ENCODE measurements around the gene ATG7.

ATG7 gene

DNA sequence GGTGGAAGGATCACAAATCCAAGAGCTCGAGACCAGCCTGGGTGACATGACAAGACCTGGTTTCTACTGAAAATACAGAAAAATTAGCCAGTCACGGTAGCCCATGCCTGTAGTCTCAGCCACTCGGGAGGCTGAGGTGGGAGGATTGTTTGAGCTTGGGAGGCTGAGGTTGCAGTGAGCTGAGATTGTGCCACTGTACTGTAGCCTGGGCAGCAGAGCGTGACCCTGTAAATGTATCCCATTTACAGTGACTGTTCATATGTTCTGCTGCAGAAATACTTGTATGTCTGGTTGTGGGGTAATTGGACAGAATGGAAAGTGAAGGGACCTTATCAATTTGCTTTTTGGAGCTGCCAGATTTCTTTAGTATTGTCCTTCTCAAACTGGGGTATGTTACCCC, 24.9 kb downstream of the ATG7 start:
- H3K27ac Mint-ChIP-seq: no peak overlapping the region
- no peak for DNase-seq
- H3K27me3 Mint-ChIP-seq: no peaks in the 10 kb centered on the region
- no peak for ATAC-seq (replicated peaks)
- H3K4me1 Mint-ChIP-seq: peaks cover 2 to 13% of the 10 kb centered on the region in 2 donors
- no peaks in the 10 kb centered on the region for H3K9me3 Mint-ChIP-seq
- peaks cover 36 to 58% of the 10 kb centered on the region in 2 donors for H3K36me3 Mint-ChIP-seq
- H3K4me3 Mint-ChIP-seq: no peak overlapping the region

DNA sequence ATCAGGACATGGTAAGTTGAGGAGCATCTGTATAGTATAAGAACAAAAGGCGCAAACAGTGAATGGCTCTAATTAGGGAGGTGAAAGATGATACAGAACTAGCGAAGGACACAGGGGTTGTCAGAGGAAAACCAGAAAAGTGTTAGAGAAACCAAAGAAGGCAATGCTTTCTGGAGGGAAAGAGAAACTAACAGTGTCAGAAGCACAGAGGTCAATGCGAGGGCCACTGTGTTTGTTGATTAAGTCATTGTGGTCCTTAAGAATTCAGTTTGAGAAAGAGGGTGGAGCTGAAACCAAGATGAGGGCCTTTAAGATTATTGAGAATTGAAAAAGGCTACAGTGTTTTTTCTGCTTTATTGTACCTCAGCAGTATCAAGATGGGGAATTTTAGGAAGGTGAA, 28.8 kb downstream of the ATG7 start:
- peaks cover 1 to 6% of the 10 kb centered on the region in 2 donors for H3K9me3 Mint-ChIP-seq
- peaks cover 51 to 79% of the 10 kb centered on the region in 2 donors for H3K36me3 Mint-ChIP-seq
- H3K27ac Mint-ChIP-seq: no peak overlapping the region
- DNase-seq (no peak), ATAC-seq (replicated peaks) (no peak)
- peaks cover 12 to 21% of the 10 kb centered on the region in 2 donors for H3K4me1 Mint-ChIP-seq
- no peaks in the 10 kb centered on the region for H3K27me3 Mint-ChIP-seq
- no peak overlapping the region for H3K4me3 Mint-ChIP-seq

DNA sequence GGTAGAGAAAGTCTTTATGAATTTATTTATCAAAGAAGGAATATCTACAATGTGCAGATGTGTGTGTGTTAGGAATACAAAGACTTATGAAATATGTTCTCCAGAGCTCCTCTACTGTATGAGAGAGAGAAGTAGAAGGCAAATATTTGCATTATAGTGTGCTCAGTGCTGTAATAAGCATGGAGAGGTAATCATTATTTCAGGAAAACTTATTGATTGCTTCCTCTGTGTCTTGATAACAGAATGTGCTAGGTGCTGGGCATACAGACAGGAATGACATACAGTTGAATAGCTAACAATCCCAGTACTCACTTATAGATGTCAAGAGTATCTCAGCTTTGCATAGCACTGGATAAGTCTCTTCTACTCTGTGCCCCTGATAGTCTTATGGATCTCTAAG, 30.2 kb downstream of the ATG7 start:
- DNase-seq: no peak
- H3K36me3 Mint-ChIP-seq: peaks cover 51 to 79% of the 10 kb centered on the region in 2 donors
- peaks cover 1 to 6% of the 10 kb centered on the region in 2 donors for H3K9me3 Mint-ChIP-seq
- no peaks in the 10 kb centered on the region for H3K27me3 Mint-ChIP-seq
- no peak for ATAC-seq (replicated peaks)
- H3K27ac Mint-ChIP-seq: no peak overlapping the region
- peaks cover 9 to 24% of the 10 kb centered on the region in 2 donors for H3K4me1 Mint-ChIP-seq
- H3K4me3 Mint-ChIP-seq: no peak overlapping the region

DNA sequence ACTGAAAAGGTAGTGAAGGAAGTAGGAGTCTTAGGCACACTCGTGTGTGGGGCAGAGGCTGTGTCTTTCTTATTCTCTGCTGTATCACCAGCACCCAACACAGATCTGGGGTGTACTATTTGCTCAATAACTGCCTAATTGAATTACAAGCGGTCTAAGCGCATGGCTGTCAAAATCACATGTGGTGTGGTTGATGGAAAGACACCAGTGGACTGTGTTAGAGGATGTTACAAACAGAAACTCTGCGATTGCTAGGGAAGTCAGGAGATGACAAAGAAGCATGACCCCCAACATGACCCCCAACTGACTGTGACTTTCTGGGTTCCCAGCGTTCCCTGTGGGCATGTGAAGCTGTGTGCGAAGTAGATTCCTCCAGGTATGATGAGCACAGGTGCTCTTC, 32.0 kb downstream of the ATG7 start:
- H3K4me1 Mint-ChIP-seq: peaks cover 9 to 24% of the 10 kb centered on the region in 2 donors
- no peak for ATAC-seq (replicated peaks)
- peaks cover 53 to 80% of the 10 kb centered on the region in 2 donors for H3K36me3 Mint-ChIP-seq
- H3K27me3 Mint-ChIP-seq: no peaks in the 10 kb centered on the region
- no peak overlapping the region for H3K27ac Mint-ChIP-seq
- no peak for DNase-seq
- H3K9me3 Mint-ChIP-seq: peaks cover 1 to 6% of the 10 kb centered on the region in 2 donors
- H3K4me3 Mint-ChIP-seq: no peak overlapping the region

DNA sequence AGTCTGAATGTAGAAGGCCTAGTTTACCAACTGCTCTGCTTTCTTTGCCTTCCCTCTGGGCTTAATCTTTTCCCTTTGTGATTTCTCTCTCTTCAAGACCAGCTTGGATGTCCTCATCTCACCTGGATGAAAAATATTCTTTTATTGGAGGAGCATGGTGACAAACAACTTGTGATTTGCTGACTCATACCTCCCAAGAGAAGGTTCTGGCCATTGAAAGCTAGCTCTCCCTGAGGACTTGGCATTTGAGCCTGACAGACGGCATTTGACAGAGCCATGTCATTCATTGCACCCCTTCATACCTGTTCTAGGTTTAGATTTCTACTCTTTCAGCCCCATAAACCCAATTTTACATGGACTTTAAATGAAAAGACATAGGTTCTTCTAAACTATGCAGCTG, 33.3 kb downstream of the ATG7 start:
- H3K27ac Mint-ChIP-seq: peak overlapping the region; percentile 82
- H3K9me3 Mint-ChIP-seq: peaks cover 1 to 6% of the 10 kb centered on the region in 2 donors
- ATAC-seq (replicated peaks) (peak; percentile 45 to 63), DNase-seq (no peak)
- H3K27me3 Mint-ChIP-seq: no peaks in the 10 kb centered on the region
- H3K4me3 Mint-ChIP-seq: no peak overlapping the region
- H3K36me3 Mint-ChIP-seq: peaks cover 51 to 76% of the 10 kb centered on the region in 2 donors
- peaks cover 9 to 24% of the 10 kb centered on the region in 2 donors for H3K4me1 Mint-ChIP-seq

DNA sequence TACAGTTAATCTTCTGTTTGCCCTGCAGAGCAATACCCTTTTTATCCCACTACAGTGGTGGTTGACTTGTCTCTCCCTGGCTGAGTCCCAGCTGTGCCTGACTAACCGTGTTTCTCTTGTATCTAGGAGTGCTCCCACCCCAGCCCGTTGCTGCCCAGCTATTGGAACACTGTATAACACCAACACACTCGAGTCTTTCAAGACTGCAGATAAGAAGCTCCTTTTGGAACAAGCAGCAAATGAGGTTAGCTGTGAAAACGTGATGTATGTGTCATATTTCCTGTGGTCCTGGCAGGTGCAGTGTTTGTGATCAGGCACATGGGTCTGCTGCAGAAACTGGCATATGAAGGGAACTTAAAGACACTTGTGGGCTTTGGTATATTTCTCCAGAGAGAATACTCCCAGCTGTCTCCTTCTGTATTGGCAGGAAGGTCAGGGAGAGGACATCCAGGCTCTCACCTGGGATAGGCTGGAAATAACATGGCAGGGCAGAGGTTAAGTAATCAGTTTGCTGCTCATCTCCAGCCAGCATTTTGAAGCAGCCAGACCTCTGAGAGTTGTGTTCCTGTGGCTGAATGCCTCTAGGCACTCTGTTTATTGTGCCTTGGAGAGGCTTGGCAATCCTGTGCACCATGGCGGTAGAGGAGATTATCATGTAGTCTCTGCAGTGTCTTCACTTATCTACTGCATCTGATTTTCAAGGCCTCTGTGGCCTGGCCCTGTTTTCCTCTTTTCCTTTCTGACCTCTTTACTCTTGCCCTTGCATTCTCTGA, 34.8 kb downstream of the ATG7 start:
- Mint-ChIP-seq H3K4me1 (peaks cover 9 to 24% of the 10 kb centered on the region in 2 donors), H3K36me3 (peaks cover 44 to 73% of the 10 kb centered on the region in 2 donors), H3K4me3 (no peak overlapping the region), H3K9me3 (peaks cover 1 to 6% of the 10 kb centered on the region in 2 donors), H3K27me3 (no peaks in the 10 kb centered on the region), H3K27ac (no peak overlapping the region)
- no peak for DNase-seq
- no peak for ATAC-seq (replicated peaks)

DNA sequence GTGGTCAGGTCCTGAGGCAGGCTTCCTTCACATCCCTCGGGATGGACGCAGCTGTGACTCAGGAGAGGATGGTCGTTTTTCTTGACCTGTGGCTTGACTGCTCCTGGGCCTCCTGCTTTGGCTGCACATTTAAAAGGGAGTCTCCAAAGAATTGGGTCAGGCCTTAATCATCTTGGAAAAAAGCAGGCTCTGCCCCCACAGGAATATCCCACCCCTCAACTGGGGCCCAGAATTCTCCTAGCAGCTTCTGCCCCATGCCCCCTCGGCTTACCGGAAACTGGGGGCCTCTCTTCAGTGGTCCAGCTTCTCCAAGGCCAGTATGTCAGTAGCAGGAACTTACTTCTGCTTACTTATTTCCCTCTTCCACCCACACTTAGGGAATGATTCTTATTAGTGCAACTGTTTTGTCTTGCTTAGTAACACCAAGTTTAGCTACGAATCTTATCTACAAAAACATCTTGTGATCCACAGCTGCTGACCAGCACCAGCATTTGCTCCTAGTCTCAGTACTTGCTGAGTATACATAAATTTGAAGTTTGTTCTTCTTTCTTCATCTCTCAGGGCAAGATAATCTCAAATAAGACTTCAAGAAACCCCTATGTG, 35.7 kb downstream of the ATG7 start:
- no peak for ATAC-seq (replicated peaks)
- no peak for DNase-seq
- Mint-ChIP-seq H3K36me3 (peaks cover 49 to 69% of the 10 kb centered on the region in 2 donors), H3K27me3 (no peaks in the 10 kb centered on the region), H3K9me3 (peaks cover 1 to 6% of the 10 kb centered on the region in 2 donors), H3K27ac (no peak overlapping the region), H3K4me1 (peaks cover 9 to 24% of the 10 kb centered on the region in 2 donors), H3K4me3 (no peak overlapping the region)

DNA sequence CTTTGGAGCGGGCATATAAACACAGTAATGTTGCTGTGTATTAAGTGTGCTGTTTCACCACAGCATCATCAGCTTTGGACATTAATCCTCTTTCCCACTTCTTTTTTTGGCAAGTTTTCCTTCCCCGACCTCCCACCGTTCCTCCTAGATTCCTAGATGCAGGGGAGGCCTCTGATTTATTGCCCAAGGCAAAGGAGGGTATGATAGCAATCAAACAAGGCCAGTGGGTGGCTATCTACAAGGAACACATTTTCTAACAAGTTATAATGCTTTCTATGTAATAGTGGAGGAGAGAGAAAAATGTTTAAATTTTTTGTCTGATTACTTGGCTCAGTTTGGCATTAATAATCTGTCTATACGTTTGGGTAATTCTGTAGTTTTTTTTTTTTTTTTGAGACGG, 38.1 kb downstream of the ATG7 start:
- H3K36me3 Mint-ChIP-seq: peaks cover 50 to 73% of the 10 kb centered on the region in 2 donors
- DNase-seq (no peak), ATAC-seq (replicated peaks) (no peak)
- H3K27me3 Mint-ChIP-seq: no peaks in the 10 kb centered on the region
- H3K4me1 Mint-ChIP-seq: peaks cover 4 to 17% of the 10 kb centered on the region in 2 donors
- H3K9me3 Mint-ChIP-seq: peaks cover 0 to 2% of the 10 kb centered on the region in 2 donors
- H3K27ac Mint-ChIP-seq: no peak overlapping the region
- H3K4me3 Mint-ChIP-seq: no peak overlapping the region

DNA sequence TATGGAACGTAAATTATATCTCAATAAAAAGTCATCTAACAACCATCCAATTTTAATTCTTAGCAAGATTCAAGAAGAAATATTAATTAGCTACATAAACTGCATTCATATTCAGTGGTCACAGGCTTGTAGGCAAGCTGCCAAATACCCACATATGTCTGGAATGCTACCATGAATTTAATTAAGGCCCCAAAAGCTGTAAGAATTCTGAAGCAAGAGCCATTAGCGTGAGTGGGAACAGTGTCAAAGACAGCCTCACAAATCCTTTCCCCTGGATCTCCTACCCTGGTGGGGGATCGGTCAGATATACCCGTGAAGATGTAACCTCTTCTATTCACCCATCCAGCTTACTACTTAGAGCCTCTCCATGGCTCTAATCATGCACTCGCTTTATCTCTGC, 40.0 kb downstream of the ATG7 start:
- Mint-ChIP-seq H3K4me3 (no peak overlapping the region), H3K27ac (no peak overlapping the region), H3K36me3 (peaks cover 50 to 70% of the 10 kb centered on the region in 2 donors), H3K27me3 (no peaks in the 10 kb centered on the region), H3K9me3 (no peaks in the 10 kb centered on the region), H3K4me1 (no peaks in the 10 kb centered on the region)
- DNase-seq (no peak), ATAC-seq (replicated peaks) (no peak)

DNA sequence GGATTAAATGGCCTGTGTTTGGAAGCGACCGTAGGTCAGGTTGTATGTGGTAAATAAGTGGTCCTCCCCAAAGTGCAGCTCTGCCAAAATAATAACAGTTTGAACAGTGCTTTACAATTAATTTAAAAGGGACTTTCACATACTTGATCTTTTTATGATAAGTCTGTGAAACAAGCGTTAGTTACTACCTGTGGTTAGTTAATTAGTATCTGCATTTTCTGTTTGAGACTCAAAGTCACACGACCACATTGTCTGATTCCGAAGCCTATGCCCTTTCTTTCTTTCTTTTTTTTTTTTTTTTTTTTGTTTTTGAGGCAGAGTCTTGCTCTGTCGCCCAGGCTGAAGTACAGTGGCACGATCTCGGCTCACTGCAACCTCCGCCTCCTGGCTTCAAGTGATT, 45.1 kb downstream of the ATG7 start:
- Mint-ChIP-seq H3K27me3 (no peaks in the 10 kb centered on the region), H3K4me3 (no peak overlapping the region), H3K27ac (no peak overlapping the region), H3K4me1 (no peaks in the 10 kb centered on the region), H3K9me3 (no peaks in the 10 kb centered on the region), H3K36me3 (peaks cover 52 to 70% of the 10 kb centered on the region in 2 donors)
- DNase-seq (no peak), ATAC-seq (replicated peaks) (no peak)

DNA sequence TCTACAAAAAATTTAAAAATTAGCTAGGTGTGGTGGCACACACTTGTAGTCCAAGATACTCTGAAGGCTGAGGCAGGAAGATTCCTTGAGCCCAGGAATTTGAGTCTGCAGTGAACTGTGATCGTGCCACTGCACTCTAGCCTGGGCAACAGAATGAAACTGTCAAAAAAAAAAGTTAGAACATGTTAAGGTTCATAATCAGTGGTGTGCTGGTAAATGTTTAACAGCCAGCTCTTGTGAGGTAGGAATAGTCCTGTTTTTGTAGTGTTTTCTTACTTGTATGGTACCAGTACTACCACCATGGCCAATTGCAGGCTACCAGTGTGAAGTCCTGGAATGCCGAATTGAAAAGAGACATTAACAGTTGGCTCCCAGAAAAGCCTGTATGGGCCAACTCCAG, 50.7 kb downstream of the ATG7 start:
- Mint-ChIP-seq H3K4me1 (no peaks in the 10 kb centered on the region), H3K27ac (no peak overlapping the region), H3K4me3 (no peak overlapping the region), H3K9me3 (no peaks in the 10 kb centered on the region), H3K27me3 (no peaks in the 10 kb centered on the region), H3K36me3 (peaks cover 50 to 66% of the 10 kb centered on the region in 2 donors)
- no peak for ATAC-seq (replicated peaks)
- DNase-seq: no peak

DNA sequence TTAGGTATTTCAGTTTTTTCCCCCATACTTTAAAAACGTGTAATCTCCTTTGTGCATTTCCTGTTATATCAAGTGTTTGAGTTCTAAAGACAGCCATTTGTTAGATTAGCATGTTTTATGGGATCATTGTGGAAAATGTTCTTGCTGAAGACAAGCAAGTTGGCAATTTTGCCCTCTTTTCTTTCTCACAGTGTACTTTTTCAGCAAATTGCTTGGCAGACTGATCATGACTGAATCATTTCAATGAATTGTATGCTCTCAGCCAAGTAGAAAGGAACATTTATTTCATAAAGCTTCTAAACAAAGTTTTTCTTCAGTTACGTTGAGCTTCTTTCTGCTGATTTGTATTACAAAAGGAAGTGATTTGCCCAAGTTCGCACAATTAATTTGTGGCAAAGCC, 51.6 kb downstream of the ATG7 start:
- H3K4me3 Mint-ChIP-seq: no peak overlapping the region

DNA sequence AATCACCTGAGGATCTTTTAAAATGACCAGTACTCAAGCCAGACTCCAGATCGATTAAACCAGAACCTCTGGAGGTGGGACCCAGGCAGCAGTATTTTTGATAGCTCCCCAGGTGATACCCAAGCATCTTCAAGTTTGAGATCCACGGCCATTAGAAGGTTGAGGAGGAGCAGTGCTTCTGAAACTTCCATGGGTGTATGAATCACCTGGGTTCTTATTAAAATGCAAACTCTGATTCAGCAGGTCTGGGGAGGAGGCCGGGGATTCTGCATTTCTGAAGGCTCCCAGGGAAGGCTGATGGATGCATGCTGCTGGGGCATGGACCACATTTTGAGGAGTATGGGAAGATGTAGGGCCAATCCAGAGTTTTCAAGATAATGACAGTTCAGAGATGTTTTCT, 55.4 kb downstream of the ATG7 start:
- ATAC-seq (replicated peaks): no peak
- H3K27ac Mint-ChIP-seq: no peak overlapping the region
- no peaks in the 10 kb centered on the region for H3K9me3 Mint-ChIP-seq
- H3K27me3 Mint-ChIP-seq: no peaks in the 10 kb centered on the region
- H3K36me3 Mint-ChIP-seq: peaks cover 31 to 38% of the 10 kb centered on the region in 2 donors
- H3K4me3 Mint-ChIP-seq: no peak overlapping the region
- DNase-seq: no peak
- peaks cover 4 to 6% of the 10 kb centered on the region in 2 donors for H3K4me1 Mint-ChIP-seq

More for the DNA sequence above, 51.6 kb downstream of the ATG7 start:
- DNase-seq (no peak), ATAC-seq (replicated peaks) (no peak)
- Mint-ChIP-seq H3K27me3 (no peaks in the 10 kb centered on the region), H3K36me3 (peaks cover 46 to 57% of the 10 kb centered on the region in 2 donors), H3K4me1 (no peaks in the 10 kb centered on the region), H3K27ac (no peak overlapping the region), H3K9me3 (no peaks in the 10 kb centered on the region)

DNA sequence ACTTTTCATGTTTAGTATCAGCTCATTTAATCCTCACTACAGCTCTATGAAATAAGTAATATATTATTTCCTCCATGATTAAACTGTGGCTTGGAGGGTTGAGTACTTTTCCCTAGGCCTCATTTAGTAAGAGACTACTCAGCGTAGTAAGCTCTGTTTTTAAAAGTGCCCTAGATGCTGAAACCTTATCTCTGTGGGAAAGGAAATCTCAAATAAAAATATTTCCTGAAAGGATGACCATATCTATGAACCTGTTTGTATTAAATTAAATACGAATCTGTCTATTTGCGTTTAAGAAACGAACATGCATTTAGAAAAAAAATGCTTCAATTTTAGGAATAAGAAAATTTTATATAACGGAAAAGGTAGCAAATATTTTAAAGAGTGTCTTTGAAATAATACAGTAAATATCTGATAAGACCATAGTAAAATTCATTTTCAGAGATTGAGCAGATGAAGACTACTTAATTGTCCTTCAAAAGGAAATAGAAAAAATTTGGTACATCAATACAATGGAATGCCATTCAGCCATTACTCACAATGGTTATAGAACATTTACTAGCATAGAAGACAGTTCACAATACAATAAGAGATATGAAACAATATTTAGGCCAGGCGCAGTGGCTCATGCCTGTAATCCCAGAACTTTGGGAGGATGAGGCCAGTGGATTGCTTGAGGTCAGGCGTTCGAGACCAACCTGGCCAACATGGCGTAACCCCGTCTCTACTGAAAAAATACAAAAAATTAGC, 56.2 kb downstream of the ATG7 start:
- Mint-ChIP-seq H3K9me3 (no peaks in the 10 kb centered on the region), H3K27me3 (no peaks in the 10 kb centered on the region), H3K36me3 (peaks cover 26 to 34% of the 10 kb centered on the region in 2 donors), H3K27ac (no peak overlapping the region), H3K4me3 (no peak overlapping the region), H3K4me1 (peaks cover 4 to 6% of the 10 kb centered on the region in 2 donors)
- DNase-seq: no peak
- ATAC-seq (replicated peaks): no peak
